HG03575 (cell line): Measurements from ENCODE around the gene B3GALT5.

Source experiments
- ATAC-seq: cut with Tn5 transposase; IDR thresholded peaks from one replicate; pipeline ENCODE4 v1.9.1; 2021; ENCODE audit not compliant: unreplicated experiment, insufficient number of reproducible peaks, low FRiP score; ENCODE audit errors: extremely low read depth

Gene B3GALT5

GRCh38 chr21:39602076-39602689, 10.6 kb upstream of the B3GALT5 start:
- no peak for ATAC-seq

DNA sequence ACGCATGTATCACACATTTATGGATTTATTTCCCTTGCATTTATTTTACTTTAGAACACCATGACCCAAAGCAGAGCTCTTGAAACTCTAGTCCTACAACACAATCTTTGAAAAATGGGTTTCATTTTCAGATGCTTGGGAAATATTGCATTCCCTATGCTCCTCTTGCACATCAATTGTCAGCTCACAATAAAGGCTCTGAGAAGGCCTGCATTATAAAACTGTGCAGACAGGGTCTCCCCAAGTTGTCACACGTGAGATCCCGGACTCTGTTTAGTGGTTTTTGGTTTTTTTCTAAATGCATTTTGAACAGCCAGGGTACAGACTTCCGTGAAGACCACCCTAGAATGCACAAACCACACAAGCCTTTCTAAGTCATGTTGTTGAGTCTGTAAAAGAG, 9.9 kb upstream of the B3GALT5 start:
- no peak for ATAC-seq

- ATAC-seq = no peak
Observed at GRCh38 chr21:39604951-39605350, 7.8 kb upstream of the B3GALT5 start.

GRCh38 chr21:39610703-39611102, 2.0 kb upstream of the B3GALT5 start:
- no peak for ATAC-seq

GRCh38 chr21:39611551-39612190, 1.1 kb upstream of the B3GALT5 start:
- ATAC-seq = no peak

DNA sequence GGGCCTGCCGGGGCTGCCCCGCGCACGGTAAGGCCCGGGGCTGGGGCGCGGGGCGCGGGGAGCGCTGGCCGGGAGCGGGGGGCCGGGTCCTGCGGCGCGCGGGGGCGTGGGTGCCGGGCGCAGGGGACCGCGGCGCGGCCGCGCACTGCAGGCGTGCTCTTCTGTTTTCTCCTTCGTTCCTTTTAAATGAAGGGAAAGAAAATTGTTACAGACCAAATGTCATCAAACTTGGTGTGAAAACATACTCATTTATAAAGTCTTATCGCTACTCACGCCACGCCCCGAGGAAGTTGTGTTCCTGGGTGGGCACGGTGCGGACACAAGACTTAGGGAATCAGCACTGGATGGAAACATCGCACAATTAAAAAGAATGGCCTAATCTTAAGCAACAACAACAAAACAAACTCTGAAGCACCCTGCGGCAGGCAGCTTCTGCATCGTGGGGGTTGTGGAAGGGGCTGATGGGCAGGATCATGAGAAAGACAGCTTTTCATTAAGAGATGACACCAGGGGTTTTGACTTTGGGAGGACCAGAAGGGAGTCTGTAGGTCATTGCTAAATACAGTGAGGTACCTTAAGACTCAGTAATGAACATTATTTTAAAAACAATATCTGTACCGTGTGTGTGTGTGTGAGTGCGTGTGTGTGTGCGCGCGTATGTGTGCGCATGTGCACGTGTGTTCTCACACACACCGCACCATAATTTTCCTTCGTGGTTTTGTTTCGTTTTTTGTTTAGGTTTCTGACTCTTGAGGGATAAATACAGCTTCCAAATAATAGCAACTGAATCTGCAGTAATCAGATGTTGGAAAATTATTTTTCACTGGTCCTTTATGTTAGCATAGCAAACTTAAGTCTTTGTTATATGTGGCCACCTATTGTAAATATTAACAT, 548 bp downstream of the B3GALT5 start:
- no peak for ATAC-seq

DNA sequence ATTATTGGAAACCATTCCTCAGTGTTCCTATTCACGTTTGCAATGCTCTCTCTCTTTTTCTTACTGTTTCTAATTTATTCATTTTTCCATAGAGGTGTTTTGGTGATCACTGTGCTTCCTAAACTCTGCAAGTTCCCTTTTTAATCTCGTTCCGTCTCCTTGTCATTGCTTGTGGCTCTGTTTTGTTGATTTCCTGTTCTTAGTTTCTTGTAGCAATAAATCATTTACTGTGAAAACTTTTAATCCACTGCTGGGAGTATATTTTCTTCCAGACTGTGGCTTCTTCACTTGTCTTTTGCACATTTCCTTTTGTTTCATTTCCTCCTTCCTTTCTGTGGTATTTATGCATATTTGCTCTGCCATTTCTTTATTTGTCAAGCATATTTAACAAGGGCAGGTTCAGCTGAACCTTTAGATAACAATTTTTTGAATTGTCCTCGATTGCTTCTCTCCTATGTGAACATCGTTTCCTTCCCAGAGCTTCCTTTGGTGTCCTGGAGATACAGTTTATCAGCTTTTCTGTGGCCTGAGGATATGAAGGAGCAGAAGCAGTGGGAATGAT, 3.6 kb downstream of the B3GALT5 start:
- no peak for ATAC-seq

DNA sequence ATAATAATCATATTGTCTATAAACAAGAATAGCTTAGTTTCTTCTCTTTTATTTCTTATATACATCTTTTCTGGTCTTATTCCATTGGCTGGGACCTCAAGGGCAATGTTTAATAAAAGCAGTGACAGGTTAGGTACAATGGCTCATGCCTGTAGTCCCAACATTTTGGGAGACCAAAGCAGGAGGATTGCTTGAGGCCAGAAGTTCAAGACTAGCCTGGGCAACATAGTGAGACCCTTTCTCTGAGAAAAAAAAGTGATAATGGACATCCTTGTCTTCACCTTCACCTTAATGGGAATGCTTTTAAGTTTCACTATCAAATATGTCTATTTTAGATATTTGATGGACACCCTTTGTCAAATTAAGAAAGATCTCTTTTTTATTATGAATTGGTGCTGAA, 8.1 kb downstream of the B3GALT5 start:
- ATAC-seq = no peak

DNA sequence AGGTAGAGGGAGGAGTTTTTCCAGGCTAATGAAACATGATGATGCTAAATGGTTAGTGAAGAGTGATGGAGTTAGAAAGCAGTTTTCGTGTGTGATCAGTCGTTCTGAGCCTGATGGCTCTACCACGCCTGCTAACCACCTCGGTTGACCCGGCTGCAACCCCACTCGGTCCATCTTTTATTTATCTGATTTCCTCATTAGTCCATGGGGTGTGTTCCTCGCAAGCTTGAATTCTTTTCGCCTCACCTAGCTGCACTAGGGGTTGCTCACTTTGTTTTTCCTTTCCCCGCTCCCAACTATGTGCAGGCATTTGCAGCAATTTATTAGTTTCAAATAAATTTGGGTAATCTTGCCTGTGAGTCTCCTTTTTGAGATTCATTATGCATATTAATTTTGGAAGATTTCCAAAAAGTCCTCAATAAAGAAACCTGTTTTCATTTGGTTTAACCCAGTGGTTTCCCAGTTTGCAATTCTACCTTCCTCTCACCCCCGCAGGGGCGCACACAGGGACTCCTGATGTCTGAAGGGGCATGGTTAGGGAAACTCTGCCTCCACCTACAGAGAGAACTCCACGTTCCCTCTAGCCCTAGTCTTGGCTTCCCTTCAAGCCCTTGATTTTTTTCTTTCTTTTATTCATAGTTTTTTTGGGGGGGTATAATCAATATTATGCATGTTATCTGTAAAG, 12.6 kb downstream of the B3GALT5 start:
- no peak for ATAC-seq

- no peak for ATAC-seq
Observed at GRCh38 chr21:39628385-39628784, 15.6 kb downstream of the B3GALT5 start.

DNA sequence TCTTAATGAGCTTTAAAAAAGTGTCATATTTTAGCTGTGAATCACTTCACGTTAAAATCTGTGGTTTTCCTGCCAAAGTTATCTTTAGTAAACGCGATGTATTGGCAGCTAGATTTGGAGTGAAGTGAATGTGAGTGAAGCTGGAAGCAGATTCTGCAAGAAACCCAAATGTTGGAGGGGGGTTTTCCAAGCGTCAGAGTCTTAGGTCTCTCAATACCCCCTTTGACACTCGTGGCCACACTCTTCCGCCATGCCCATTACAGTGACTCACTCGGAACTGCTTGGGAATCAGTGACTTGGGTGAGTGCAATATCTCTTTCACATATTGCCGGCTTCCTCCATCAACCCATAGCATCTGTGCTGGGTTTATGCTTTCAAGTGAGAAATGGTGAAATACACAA, 17.5 kb downstream of the B3GALT5 start:
- no peak for ATAC-seq

DNA sequence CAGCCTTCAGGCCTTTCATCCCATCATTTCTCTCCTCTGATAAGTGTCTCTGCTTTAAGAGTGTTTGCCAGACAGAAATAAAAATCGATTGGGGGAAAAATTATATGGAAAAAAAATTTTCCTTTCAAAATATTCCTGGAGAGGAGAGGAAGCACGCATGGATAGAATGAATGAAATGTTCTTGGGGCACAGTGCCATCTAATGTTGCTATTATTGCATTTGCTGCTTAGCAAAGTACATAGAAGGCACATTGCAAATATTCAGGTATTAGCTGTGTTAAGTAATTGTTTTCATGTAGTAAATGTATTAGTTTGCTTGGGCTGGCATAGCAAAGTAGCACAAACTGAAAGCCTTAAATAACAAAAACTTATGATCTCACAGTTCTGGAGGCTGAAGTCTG, 18.1 kb downstream of the B3GALT5 start:
- ATAC-seq = no peak

- no peak for ATAC-seq
Observed at GRCh38 chr21:39631842-39632562, 19.3 kb downstream of the B3GALT5 start.

DNA sequence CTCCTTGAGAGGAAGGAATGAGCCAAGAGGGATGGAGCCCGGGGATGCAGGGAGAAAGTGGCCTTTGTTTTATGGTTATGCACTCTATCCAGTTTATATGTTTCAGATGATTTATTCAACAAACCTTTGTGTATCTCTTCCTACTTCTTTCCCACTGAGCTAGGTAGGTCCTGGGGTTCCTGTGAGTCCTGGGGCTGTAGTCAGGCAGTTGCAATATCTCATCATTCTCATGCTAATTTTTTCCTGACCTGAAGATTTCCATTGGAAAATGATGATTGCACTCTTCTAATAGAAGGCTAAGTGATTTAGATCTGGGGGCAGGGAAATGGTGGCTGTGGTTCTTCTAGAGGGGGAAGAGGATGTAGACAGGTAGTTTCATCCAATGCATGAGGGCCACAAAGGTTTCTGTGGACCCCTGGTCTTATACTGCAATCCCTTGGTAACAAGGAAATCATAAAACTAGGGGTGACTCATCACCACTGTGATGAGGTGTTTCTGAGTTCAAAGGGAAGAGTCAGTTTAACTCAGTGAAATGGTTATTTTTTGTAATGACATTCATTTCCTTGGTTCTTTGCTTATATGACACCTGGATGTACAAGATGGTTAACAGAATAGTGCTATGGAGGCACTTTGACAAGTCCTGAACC, 20.2 kb downstream of the B3GALT5 start:
- ATAC-seq = no peak

DNA sequence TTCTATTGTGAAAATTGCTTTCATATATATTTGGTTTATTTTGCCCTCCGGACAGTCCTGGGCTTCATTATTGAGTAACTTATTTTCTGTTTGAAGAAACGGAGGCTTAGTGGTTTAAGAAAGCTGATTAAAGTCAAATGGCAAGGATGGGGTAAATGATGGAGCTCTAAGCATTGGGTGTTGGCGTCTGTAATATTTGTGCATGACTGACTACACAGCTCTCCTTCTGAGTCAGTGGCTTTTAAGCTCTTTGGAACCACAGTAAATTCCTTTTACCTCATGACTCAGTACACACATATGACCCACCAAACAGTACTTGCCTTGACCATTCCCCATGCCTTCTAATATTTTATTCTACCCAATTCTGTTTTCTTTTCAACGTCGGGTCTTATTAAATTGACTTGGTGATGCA, 21.0 kb downstream of the B3GALT5 start:
- no peak for ATAC-seq

DNA sequence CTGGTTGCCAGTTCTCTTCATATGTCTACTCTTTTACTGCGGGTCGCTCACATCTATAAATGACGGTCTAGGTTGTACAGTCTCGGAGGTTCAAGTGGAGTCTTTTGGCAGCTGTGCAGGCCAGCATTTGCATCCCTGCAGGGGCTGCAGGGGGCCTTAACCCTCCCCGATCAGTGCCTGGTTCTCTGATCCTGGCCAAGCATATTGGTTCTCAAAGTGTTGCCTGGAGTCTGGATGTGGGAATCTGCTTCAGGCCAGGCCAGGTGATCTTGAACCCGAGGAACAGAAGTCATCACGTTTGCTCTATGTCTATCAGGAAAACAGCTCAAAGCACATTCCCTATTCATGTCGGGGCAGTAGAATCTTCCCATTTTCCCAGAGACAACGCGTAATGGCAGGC, 21.8 kb downstream of the B3GALT5 start:
- no peak for ATAC-seq

- no peak for ATAC-seq
Observed at GRCh38 chr21:39637197-39637970, 24.6 kb downstream of the B3GALT5 start.

- ATAC-seq = no peak
Observed at GRCh38 chr21:39637971-39638240, 25.2 kb downstream of the B3GALT5 start.
